ENCODE measurements around the gene ICAM1.

ICAM1 gene

DNA sequence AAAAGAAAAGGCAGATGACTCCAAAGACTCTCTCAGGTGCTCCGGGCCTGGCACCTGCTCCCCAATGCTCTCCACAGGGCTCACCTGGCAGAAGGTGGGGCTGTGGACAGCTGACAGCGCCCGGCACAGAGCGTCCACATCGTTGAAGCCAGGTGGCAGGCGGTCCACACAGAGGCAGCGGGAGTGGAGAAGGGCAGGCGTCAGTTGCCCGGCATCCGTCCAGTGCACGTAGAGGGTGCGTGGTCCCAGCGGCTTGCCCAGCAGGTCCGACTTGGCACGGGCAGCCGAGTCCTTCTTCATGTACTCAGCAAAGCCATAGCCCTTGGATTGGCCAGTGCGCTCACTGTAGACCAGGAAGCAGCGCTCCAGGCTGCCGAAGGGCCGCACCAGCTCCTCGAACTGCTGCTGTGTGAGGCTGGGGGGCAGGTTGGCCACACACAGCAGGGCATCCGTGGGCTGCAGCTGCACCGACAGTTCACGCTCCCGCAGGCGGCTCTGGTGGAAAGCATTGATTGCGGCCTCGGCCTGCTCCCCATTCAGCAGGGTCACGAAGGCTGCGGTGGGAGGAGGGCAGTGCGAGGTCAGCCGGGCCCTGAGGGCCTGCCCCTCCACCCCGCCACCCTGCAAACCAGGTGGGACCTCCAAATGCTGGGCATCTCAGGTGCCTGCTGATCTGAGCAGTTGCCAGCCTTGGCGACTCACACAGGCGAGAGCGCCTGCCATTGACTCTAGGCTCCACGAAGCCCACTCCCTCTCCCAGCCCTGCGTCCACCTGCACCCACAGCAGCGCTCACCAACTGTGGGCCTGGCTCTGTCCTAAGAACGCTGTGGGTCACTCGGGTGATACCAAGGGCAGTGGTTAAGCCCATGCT lies 57.9 kb downstream of the ICAM1 start:
- no peak for DNase-seq

GRCh38 chr19:10329555-10329954 lies 58.6 kb downstream of the ICAM1 start:
- no peak for DNase-seq

DNA sequence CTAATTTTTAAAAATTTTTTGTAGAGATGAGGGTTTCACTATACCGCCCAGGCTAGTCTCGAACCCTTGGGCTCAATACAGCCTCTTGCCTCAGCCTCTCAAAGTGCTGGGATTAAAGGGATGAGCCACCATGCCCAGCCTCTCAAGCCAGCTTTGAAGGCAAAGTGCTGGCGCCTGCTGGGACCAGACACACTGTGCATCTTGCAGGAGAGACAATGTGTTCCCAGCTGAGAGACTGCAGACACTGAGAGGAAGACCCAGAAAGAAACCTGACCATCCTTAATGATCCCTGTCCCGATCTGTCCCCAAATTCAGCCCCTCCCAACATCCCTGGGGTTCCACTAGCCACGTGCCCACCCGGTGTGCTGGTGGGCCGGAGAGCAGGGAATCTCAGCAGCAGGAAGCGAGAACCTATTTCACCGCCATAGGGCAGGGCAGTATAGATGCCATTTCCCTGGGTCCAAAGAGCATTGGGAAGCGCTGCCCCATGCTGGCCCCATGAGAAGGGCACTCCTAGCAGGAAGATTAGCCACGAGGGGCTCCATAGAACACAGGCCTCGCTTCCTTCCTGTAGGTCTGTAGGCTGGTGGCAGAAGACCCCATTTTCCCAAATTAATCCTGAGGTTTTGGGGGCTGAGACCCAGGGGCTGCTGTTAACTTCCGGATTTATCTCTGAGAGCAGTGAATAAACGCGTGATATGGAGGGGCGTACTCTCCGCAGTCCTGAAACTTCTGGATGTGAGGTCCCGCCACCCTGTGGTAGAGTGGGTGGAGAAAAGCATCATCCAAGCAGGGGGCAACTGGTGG lies 61.4 kb downstream of the ICAM1 start:
- no peak for DNase-seq

- DNase-seq: peak; percentile 99
These were observed 62.2 kb downstream of the ICAM1 start, which contains the start of gene RAVER1 for GRCh38 chr19:10332965-10333757. Gene RAVER1 (minus strand): TSS chr19:10333529. CDS start chr19:10333507, 22 bp downstream.

DNA sequence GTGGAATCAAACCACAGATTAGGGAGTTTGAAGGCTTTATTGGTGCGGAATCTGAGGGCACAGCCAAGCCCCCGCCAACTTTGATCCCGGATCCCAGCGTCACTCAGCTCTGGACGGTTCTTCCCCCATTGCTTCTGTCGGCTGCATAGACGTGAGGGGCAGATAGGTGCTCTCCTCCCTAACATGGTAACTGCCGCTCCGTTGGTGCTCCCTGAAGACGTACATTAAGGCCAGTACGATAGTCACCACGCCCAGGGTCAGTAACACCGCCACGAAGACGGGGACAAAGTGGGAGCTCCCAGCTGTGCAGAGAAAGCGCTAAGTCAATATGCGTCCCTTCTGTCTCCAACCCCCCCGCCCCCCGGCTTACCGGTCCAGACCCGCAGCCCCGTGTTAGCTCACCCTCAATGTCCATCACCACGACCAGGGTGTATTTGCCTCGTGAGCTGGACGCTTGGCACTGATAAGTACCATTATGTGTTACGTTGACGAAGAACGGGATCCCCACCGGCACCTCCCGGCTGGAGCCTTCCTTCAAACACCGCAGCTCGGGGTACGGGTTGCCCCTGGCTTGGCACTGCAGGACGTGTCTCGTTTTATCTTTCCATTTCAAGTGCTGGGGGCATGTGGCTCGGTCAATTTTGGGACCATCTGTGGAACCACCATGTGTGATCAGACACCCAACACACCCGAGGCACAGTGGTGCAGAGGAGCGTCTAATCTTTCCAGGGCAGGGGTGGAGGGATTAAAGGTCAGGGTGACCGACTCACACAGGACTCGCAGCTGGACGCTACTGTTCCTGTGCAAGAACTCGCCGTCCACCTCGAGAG lies 63.1 kb downstream of the ICAM1 start:
- DNase-seq: no peak

GRCh38 chr19:10334588-10335351 lies 63.9 kb downstream of the ICAM1 start:
- DNase-seq: peak; percentile 59

GRCh38 chr19:10335352-10335985 lies 64.5 kb downstream of the ICAM1 start:
- no peak for DNase-seq

Data from activated CD4-positive, alpha-beta T cell treated with anti-CD3 and anti-CD28 coated beads, Interleukin-2, Interleukin-6, amounts not matched to agents 100 ng/mL and 50 ng/mL, durations not matched to agents 16 hours and 8 hours (primary cell).